AG04450 (cell line): ENCODE measurements around the gene COL9A1. TPM values are rescaled to one million over a fixed set of nuclear protein-coding genes. Genes with fewer than 3 reads are reported as not detected.

Experiments used
- CTCF ChIA-PET: fragments of 300-600, 350-600 bp; formaldehyde crosslinking; extraction: SDS; loops from one replicate; lab custom pipeline; 2022; ENCODE audit warnings: antibody characterized with exemption, inconsistent platforms; lab: Charles Lee
- POLR2A ChIA-PET: fragments of 350-600 bp; formaldehyde crosslinking; extraction: SDS; loops from one replicate; lab custom pipeline; 2021; ENCODE audit warnings: antibody characterized with exemption, inconsistent platforms; lab: Yijun Ruan, JAX
- DNase-seq: peaks from one replicate; pipeline ENCODE4 v3.0.0-alpha.2; 2011; ENCODE audit warnings: low read depth, low spot score
- H3K27ac ChIP-seq: one replicate; pipeline ENCODE4 v1.5.1; 2012; ENCODE audit warnings: low read depth, low read length, control low read depth
- H3K27me3 ChIP-seq: one replicate; pipeline ENCODE4 v1.6.0; 2012; ENCODE audit warnings: low read length; ENCODE audit not compliant: control insufficient read depth, insufficient read depth
- H3K4me3 ChIP-seq: 2 replicates; pipeline ENCODE4 v1.5.1; 2011; ENCODE audit warnings: mild to moderate bottlenecking, low read depth, low read length, control low read depth
- H3K9me3 ChIP-seq: 2 replicates; pipeline ENCODE4 v1.5.1; 2012; ENCODE audit warnings: low read length; ENCODE audit not compliant: control insufficient read depth, insufficient read depth
- CTCF ChIP-seq: IDR thresholded peaks from 2 replicates; pipeline ENCODE4 v1.5.1; 2011; ENCODE audit warnings: low read depth, low read length, control low read depth, inconsistent platforms
- polyA plus RNA-seq: library from polyadenylated mRNA; depleted of rRNA; stranded (reverse); fragments of >200 nt; gene quantifications from 2 replicates; pipeline ENCODE4 v1.2.3, GENCODE V29; 2011

COL9A1 gene
- polyA plus RNA-seq, 1 experiment = not detected

GRCh38 chr6:70219943-70220613, 82.8 kb downstream of the COL9A1 start:
- CTCF ChIA-PET = interaction anchor here (0.6 to 3.9 kb wide), 17 partner anchors 8 to 1229 kb away, joined by 3 to 106 read pairs (median 18); no protein-coding TSS in a partner anchor

GRCh38 chr6:70216767-70217166, 86.1 kb downstream of the COL9A1 start:
- Histone ChIP-seq H3K9me3 (no peaks in the 10 kb centered on the region), H3K27me3 (no peaks in the 10 kb centered on the region), H3K4me3 (no peak overlapping the region), H3K27ac (no peak overlapping the region)
- POLR2A ChIA-PET = no interaction called here
- CTCF ChIA-PET = interaction anchor here (1.7 kb wide), 1 partner anchor 153 kb away, joined by 9 read pairs; no protein-coding TSS in a partner anchor
- no peak for DNase-seq
- no peak for TF ChIP-seq CTCF

More at GRCh38 chr6:70219943-70220613, 82.8 kb downstream of the COL9A1 start:
- H3K27me3 ChIP-seq = no peaks in the 10 kb centered on the region
- TF ChIP-seq CTCF = no peak
- no peak for DNase-seq
- H3K27ac ChIP-seq = no peak overlapping the region
- POLR2A ChIA-PET = no interaction called here
- no peaks in the 10 kb centered on the region for H3K9me3 ChIP-seq
- no peak overlapping the region for H3K4me3 ChIP-seq

- Histone ChIP-seq H3K4me3 (no peak overlapping the region), H3K9me3 (no peaks in the 10 kb centered on the region), H3K27ac (no peak overlapping the region), H3K27me3 (no peaks in the 10 kb centered on the region)
- DNase-seq = no peak
- ChIA-PET CTCF (interaction anchor here (1.7 kb wide), 1 partner anchor 154 kb away, joined by 9 read pairs; no protein-coding TSS in a partner anchor), POLR2A (no interaction called here)
- TF ChIP-seq CTCF = no peak
Observed at GRCh38 chr6:70215460-70216108, 87.3 kb downstream of the COL9A1 start.

GRCh38 chr6:70210462-70210861, 92.4 kb downstream of the COL9A1 start:
- ChIA-PET CTCF (interaction anchor here (2.8 kb wide), 1 partner anchor 11 kb away, joined by 18 read pairs; no protein-coding TSS in a partner anchor), POLR2A (no interaction called here)
- no peak overlapping the region for H3K4me3 ChIP-seq
- peak; percentile 35 for TF ChIP-seq CTCF
- no peak overlapping the region for H3K27ac ChIP-seq
- DNase-seq = no peak
- no peaks in the 10 kb centered on the region for H3K9me3 ChIP-seq
- no peaks in the 10 kb centered on the region for H3K27me3 ChIP-seq
